ENCODE data around the gene NMS.

NMS gene

GRCh38 chr2:100527440-100528015 lies 57.2 kb downstream of the NMS start:
- no peak overlapping the region for H3K4me3 ChIP-seq (ENCODE audit: control insufficient read depth, low read depth, low read length)
- TF ChIP-seq CTCF (IDR thresholded peaks at IDR 0.05; ENCODE audit: control insufficient read depth, insufficient read depth, low read depth, low read length, missing control alignments) = no peak
- DNase-seq (ENCODE audit: low read depth) = no peak

GRCh38 chr2:100529176-100529575 lies 58.9 kb downstream of the NMS start:
- TF ChIP-seq CTCF (IDR thresholded peaks at IDR 0.05; ENCODE audit: control insufficient read depth, insufficient read depth, low read depth, low read length, missing control alignments) = no peak
- no peak overlapping the region for H3K4me3 ChIP-seq (ENCODE audit: control insufficient read depth, low read depth, low read length)
- DNase-seq (ENCODE audit: low read depth) = no peak

GRCh38 chr2:100529900-100530299 lies 59.6 kb downstream of the NMS start:
- DNase-seq (ENCODE audit: low read depth) = no peak
- H3K4me3 ChIP-seq (ENCODE audit: control insufficient read depth, low read depth, low read length) = no peak overlapping the region
- TF ChIP-seq CTCF (IDR thresholded peaks at IDR 0.05; ENCODE audit: control insufficient read depth, insufficient read depth, low read depth, low read length, missing control alignments) = no peak

Measured in AG09309 (cell line).